HepG2 (cell line): ENCODE results near the gene KATNAL2. TPM values are rescaled to one million over a fixed set of nuclear protein-coding genes. Genes with fewer than 3 reads are reported as not detected.
A peak's percentile ranks its signal among the peaks of the same experiment; 100 is the strongest.

Source experiments
- ATAC-seq: fragments of 200-7000 bp; cut with Tn5 transposase; 3 replicates; pipeline ENCODE4 v1.9.1; 2020; ENCODE audit warnings: mild to moderate bottlenecking, moderate library complexity
- BruUV-seq: library from RNA; stranded (reverse); fragments of 400-500 nt; replicated peaks from 2 replicates; lab custom pipeline; 2021; lab: Mats Ljungman, UMichigan
- CTCF ChIA-PET: fragments of 300-600 bp; formaldehyde crosslinking; extraction: SDS; loops from one replicate; lab custom pipeline; 2021; ENCODE audit warnings: low total read pairs, inconsistent platforms, low intra/inter-chr PET ratio; lab: Yijun Ruan, JAX
- POLR2A ChIA-PET: fragments of 350-600 bp; sonication (Branson Sonifier 250); formaldehyde crosslinking; loops from one replicate; lab custom pipeline; 2020; ENCODE audit warnings: antibody characterized with exemption, inconsistent platforms; lab: Yijun Ruan, JAX
- DNase-seq: peaks from one replicate; pipeline ENCODE4 v3.0.0-alpha.2; 2015; ENCODE audit warnings: low spot score
- FAIRE-seq: peaks from 3 replicates; lab custom pipeline; 2011; peaks lifted over from hg19 to GRCh38; lab: Jason Lieb, UNC
- H2AFZ ChIP-seq: one replicate; pipeline ENCODE4 v1.6.1; 2011; ENCODE audit warnings: low read length, inconsistent platforms
- H3K27ac ChIP-seq: fragments of 300-600 bp; 3 replicates; pipeline ENCODE4 v1.8.0; 2011; ENCODE audit warnings: mixed run types, mild to moderate bottlenecking, mixed read lengths, low read length, inconsistent platforms; ENCODE audit not compliant: insufficient read depth; ENCODE audit errors: extremely low read length
- H3K27me3 ChIP-seq, 2 experiments: fragments of 200-600 bp in 1 of 2; 2 replicates in 1 of 2; 3 replicates in 1 of 2; pipeline versions ENCODE4 v1.6.0 to v1.8.0; 2011; ENCODE audit warnings: low read length in 2 of 2, mild to moderate bottlenecking in 2 of 2, moderate library complexity in 2 of 2, inconsistent platforms in 1 of 2; ENCODE audit not compliant: insufficient read depth in 2 of 2, control insufficient read depth in 1 of 2
- H3K36me3 ChIP-seq, 2 experiments: fragments of 200-600 bp in 1 of 2; replicated peaks in 1 of 2; 2 replicates in 1 of 2; 3 replicates in 1 of 2; pipeline versions ENCODE4 v1.5.1 to v1.8.0; 2011; ENCODE audit warnings: low read length in 2 of 2, inconsistent platforms in 1 of 2; ENCODE audit not compliant: insufficient read depth in 2 of 2, control insufficient read depth in 1 of 2
- H3K4me1 ChIP-seq: 2 replicates; pipeline ENCODE4 v1.5.1; 2012; ENCODE audit warnings: low read length, inconsistent platforms; ENCODE audit not compliant: insufficient read depth
- H3K4me2 ChIP-seq: 2 replicates; pipeline ENCODE4 v1.6.0; 2011; ENCODE audit warnings: low read depth, low read length, inconsistent platforms
- H3K4me3 ChIP-seq, 3 experiments: fragments of 200-600 bp in 1 of 3; sonication (generic), shearing (Covaris generic) in 1 of 3; replicated peaks in 1 of 3; 2 replicates each; pipeline ENCODE4 v1.5.1; 2011 to 2016; ENCODE audit warnings: low read length in 3 of 3, inconsistent platforms in 2 of 3, low read depth in 2 of 3, mild to moderate bottlenecking in 2 of 3, control low read depth in 1 of 3, mixed read lengths in 1 of 3; ENCODE audit not compliant: insufficient read depth in 1 of 3
- H3K79me2 ChIP-seq: one replicate; pipeline ENCODE4 v1.6.1; 2011; ENCODE audit warnings: low read length, inconsistent platforms; ENCODE audit not compliant: insufficient read depth
- H3K9ac ChIP-seq: 2 replicates; pipeline ENCODE4 v1.6.0; 2011; ENCODE audit warnings: mild to moderate bottlenecking, low read depth, low read length, inconsistent platforms; ENCODE audit not compliant: insufficient read depth
- H3K9me3 ChIP-seq: 2 replicates; pipeline ENCODE4 v1.5.1; 2012; ENCODE audit warnings: mild to moderate bottlenecking, low read length
- H4K20me1 ChIP-seq: 2 replicates; pipeline ENCODE4 v1.6.0; 2011; ENCODE audit warnings: inconsistent platforms, mild to moderate bottlenecking, low read length, moderate library complexity; ENCODE audit not compliant: insufficient read depth
- ASH2L ChIP-seq: fragments of 300-600, 200-600 bp; sonication (generic); IDR thresholded peaks from 2 replicates; pipeline ENCODE4 v1.7.0; 2017; ENCODE audit warnings: low read depth, mild to moderate bottlenecking, moderate library complexity, mixed read lengths, low read length; ENCODE audit not compliant: insufficient read length
- FOXJ3 ChIP-seq: sonication (generic); formaldehyde crosslinking; IDR thresholded peaks from 2 replicates; pipeline ENCODE4 v1.4.0; 2020; ENCODE audit warnings: missing genetic modification reagents, mild to moderate bottlenecking, borderline replicate concordance
- FOXK1 ChIP-seq: sonication (generic); formaldehyde crosslinking; IDR thresholded peaks from 2 replicates; pipeline ENCODE4 v1.4.0; 2020; ENCODE audit warnings: low read depth, missing genetic modification reagents, borderline replicate concordance
- GATA4 ChIP-seq: sonication (generic); IDR thresholded peaks from 2 replicates; pipeline ENCODE4 v1.6.1; 2016; ENCODE audit warnings: antibody characterized with exemption, low read depth, borderline replicate concordance
- HMG20A ChIP-seq: IDR thresholded peaks from 2 replicates; pipeline ENCODE4 v1.6.1; 2016; ENCODE audit warnings: borderline replicate concordance
- MAX ChIP-seq: IDR thresholded peaks from 2 replicates; pipeline ENCODE4 v1.6.1; 2012; ENCODE audit warnings: inconsistent platforms
- NR2F6 ChIP-seq, 2 experiments: IDR thresholded peaks; 2 replicates each; pipeline ENCODE4 v1.6.1; 2016; ENCODE audit warnings: antibody characterized with exemption in 1 of 2, mild to moderate bottlenecking in 1 of 2
- RERE ChIP-seq: IDR thresholded peaks from 2 replicates; pipeline ENCODE4 v1.6.1; 2016; ENCODE audit warnings: low read depth, missing genetic modification reagents, missing compliant biosample characterization
- RFX5 ChIP-seq: IDR thresholded peaks from 2 replicates; pipeline ENCODE4 v1.6.1; 2011; ENCODE audit warnings: low read depth, low read length, improper control_type of control experiment
- SOX5 ChIP-seq: IDR thresholded peaks from 2 replicates; pipeline ENCODE4 v1.6.1; 2016; ENCODE audit warnings: borderline replicate concordance
- TCF7 ChIP-seq: sonication (generic); IDR thresholded peaks from 2 replicates; pipeline ENCODE4 v1.6.1; 2016; ENCODE audit warnings: antibody characterized with exemption, low read depth
- TEAD3 ChIP-seq: optimal IDR thresholded peaks from 2 replicates; pipeline ENCODE3; 2016; ENCODE audit warnings: borderline replicate concordance
- ZNF20 ChIP-seq: sonication (generic); formaldehyde crosslinking; IDR thresholded peaks from 2 replicates; pipeline ENCODE4 v1.4.0; 2020; ENCODE audit warnings: mild to moderate bottlenecking, moderate library complexity, missing genetic modification reagents
- ZNF205 ChIP-seq: IDR thresholded peaks from 2 replicates; pipeline ENCODE4 v1.6.1; 2018; ENCODE audit warnings: missing biosample characterization, missing genetic modification reagents
- ZNF75D ChIP-seq: sonication (generic); formaldehyde crosslinking; IDR thresholded peaks from 2 replicates; pipeline ENCODE4 v1.8.1; 2023; ENCODE audit warnings: missing genetic modification reagents, mild to moderate bottlenecking, borderline replicate concordance
- WGBS: methylation state at CpG from one replicate; pipeline ENCODE4 v1.1.6; 2017; ENCODE audit warnings: low lambda C conversion rate; 5-methylcytosine and 5-hydroxymethylcytosine counted together
- in situ Hi-C: cut with HindIII; loops from 2 replicates; pipeline ENCODE4 v1.10.0; 2017; ENCODE audit warnings: low pct_unique_long_range_greater_than_20kb; ENCODE audit not compliant: extremely low pct_ligation_motif_present
- intact Hi-C: fragments of 100-400 bp; cut with micrococcal nuclease; formaldehyde crosslinking; loops from one replicate; pipeline ENCODE4 v1.10.0; 2022; ENCODE audit not compliant: unreplicated experiment
- polyA plus RNA-seq, 8 experiments: library from polyadenylated mRNA; depleted of rRNA in 3 of 8; stranded (reverse) in 7 of 8; unstranded in 1 of 8; fragments of >200 nt; fragmentation: Illumina TruSeq in 4 of 8; extraction: Trizol in 4 of 8; gene quantifications; 2 replicates each; pipeline versions ENCODE4 v1.2.1 to v1.2.3, GENCODE V29; 2011 to 2016; ENCODE audit warnings: low read depth in 4 of 8, missing spikeins in 1 of 8, mixed read lengths in 1 of 8; ENCODE audit not compliant: insufficient read depth in 1 of 8
- total RNA-seq, 5 experiments: library from RNA; depleted of rRNA; stranded (reverse); fragments of >200 nt; fragmentation: Illumina TruSeq; extraction: Trizol; gene quantifications; 2 replicates each; pipeline ENCODE4 v1.2.3, GENCODE V29; 2016; ENCODE audit warnings: low read depth in 1 of 5
- TF ChIP-seq, protein P1 (sequence below): IDR thresholded peaks from 2 replicates; pipeline ENCODE4 v1.6.1; 2012; ENCODE audit warnings: low read depth, low read length, improper control_type of control experiment
- TF ChIP-seq, protein P2 (sequence below): IDR thresholded peaks from 2 replicates; pipeline ENCODE4 v1.6.1; 2018; ENCODE audit warnings: missing genetic modification reagents

Gene KATNAL2
- total and polyA plus RNA-seq, 2 of the 13 experiments (the other 11 are each of a cell fraction or from before 2014, with no cell fraction given): not detected

DNA sequence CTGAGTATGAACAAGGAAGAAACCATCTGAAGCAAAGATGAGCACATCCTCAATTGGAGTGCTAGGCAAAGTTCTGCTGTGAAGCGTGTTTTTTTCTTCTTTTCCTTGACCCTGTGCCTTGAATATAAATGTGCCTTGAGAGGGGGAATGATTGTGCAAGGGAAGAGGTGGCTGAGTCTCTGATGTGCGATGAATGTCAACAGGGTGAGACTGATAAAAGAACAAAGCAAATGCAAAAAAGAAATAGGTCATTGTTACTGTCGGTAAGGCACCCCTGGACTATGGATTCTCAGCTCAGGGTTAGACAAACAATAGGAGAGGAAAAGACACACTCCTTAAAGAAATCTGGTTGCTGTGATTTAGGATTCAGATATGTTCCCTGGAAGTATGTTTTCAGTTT, 178.4 kb downstream of the KATNAL2 start:
- FAIRE-seq (peak; percentile 84), ATAC-seq (peak; percentile 73), DNase-seq (peak; percentile 75)
- Histone ChIP-seq H3K79me2 (no peaks in the 10 kb centered on the region), H3K27me3 (no peaks in the 10 kb centered on the region), H3K4me3 (no peak overlapping the region), H3K27ac (no peak overlapping the region), H3K9me3 (no peaks in the 10 kb centered on the region), H4K20me1 (no peaks in the 10 kb centered on the region), H3K36me3 (no peaks in the 10 kb centered on the region), H3K9ac (no peak overlapping the region), H3K4me1 (peaks cover 27% of the 10 kb centered on the region), H3K4me2 (peak overlapping the region; percentile 46), H2AFZ (no peak overlapping the region)
- ChIA-PET POLR2A (interaction anchor here (1.3 kb wide), 1 partner anchor 54 kb away, joined by 3 read pairs; the partner anchor contains the start of gene HDHD2), CTCF (no interaction called here)
- no TSS peak for BruUV-seq
- in situ Hi-C loops (no loop called here), intact Hi-C loops (no loop called here)
- WGBS: 2% methylated on average over 3 of the region's 3 CpGs
- no peak for TF ChIP-seq ZNF20 (CRISPR knock-in tag)
- TF ChIP-seq TCF7: peak; percentile 95
- no peak for TF ChIP-seq RFX5
- TF ChIP-seq SOX5: peak; percentile 98
- peak; percentile 35 for TF ChIP-seq TEAD3 (CRISPR knock-in tag)
- TF ChIP-seq, protein P1, sequence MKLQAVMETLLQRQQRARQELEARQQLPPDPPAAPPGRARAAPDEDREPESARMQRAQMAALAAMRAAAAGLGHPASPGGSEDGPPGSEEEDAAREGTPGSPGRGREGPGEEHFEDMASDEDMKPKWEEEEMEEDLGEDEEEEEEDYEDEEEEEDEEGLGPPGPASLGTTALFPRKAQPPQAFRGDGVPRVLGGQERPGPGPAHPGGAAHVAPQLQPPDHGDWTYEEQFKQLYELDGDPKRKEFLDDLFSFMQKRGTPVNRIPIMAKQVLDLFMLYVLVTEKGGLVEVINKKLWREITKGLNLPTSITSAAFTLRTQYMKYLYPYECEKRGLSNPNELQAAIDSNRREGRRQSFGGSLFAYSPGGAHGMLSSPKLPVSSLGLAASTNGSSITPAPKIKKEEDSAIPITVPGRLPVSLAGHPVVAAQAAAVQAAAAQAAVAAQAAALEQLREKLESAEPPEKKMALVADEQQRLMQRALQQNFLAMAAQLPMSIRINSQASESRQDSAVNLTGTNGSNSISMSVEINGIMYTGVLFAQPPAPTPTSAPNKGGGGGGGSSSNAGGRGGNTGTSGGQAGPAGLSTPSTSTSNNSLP: peak; percentile 62; the same call in 1 of the 2 replicates
- peak; percentile 30 for TF ChIP-seq ASH2L
- TF ChIP-seq GATA4: peak; percentile 85; the same call in 1 of the 2 replicates
- TF ChIP-seq ZNF75D: no peak
- TF ChIP-seq FOXK1: peak; percentile 34; the same call in 1 of the 2 replicates
- TF ChIP-seq MAX: peak; percentile 32; the same call in 1 of the 2 replicates
- peak; percentile 86 for TF ChIP-seq NR2F6 (IDR thresholded peaks at IDR 0.05)
- TF ChIP-seq NR2F6 (CRISPR knock-in tag; IDR thresholded peaks at IDR 0.05): peak; percentile 72
- TF ChIP-seq, protein P2, sequence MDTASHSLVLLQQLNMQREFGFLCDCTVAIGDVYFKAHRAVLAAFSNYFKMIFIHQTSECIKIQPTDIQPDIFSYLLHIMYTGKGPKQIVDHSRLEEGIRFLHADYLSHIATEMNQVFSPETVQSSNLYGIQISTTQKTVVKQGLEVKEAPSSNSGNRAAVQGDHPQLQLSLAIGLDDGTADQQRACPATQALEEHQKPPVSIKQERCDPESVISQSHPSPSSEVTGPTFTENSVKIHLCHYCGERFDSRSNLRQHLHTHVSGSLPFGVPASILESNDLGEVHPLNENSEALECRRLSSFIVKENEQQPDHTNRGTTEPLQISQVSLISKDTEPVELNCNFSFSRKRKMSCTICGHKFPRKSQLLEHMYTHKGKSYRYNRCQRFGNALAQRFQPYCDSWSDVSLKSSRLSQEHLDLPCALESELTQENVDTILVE (CRISPR knock-in tag): no peak
- TF ChIP-seq ZNF205 (CRISPR knock-in tag): 0 out of 2 replicates have a peak, but pooled peaks have one; percentile 35
- TF ChIP-seq FOXJ3 (CRISPR knock-in tag): peak; percentile 46; the same call in 1 of the 2 replicates
- 0 out of 2 replicates have a peak, but pooled peaks have one; percentile 37 for TF ChIP-seq RERE (CRISPR knock-in tag)
- peak; percentile 89; the same call in 1 of the 2 replicates for TF ChIP-seq HMG20A
